Gastrocnemius medialis (tissue), 4 donors: ENCODE data around the gene SLC6A6.

Experiments
- POLR2A ChIP-seq, 2 donors: fragments of 450-650 bp; IDR thresholded peaks; one replicate each; pipeline ENCODE4 v1.6.1; 2017; ENCODE audit warnings: antibody characterized with exemption in 2 of 2, mild to moderate bottlenecking in 2 of 2, moderate library complexity in 2 of 2
- TF ChIP-seq, protein P1 (sequence below), 5 experiments: fragments of 450-650 bp in 3 of 5; fragments of 200-600 bp in 2 of 5; sonication (generic) in 2 of 5; IDR thresholded peaks in 4 of 5; conservative IDR thresholded peaks in 1 of 5; 1 replicate in 4 of 5; 2 replicates in 1 of 5; pipeline ENCODE4 v1.5.1; 2016 to 2019; ENCODE audit warnings: antibody characterized with exemption in 5 of 5, mild to moderate bottlenecking in 3 of 5, moderate library complexity in 3 of 5

DNA sequence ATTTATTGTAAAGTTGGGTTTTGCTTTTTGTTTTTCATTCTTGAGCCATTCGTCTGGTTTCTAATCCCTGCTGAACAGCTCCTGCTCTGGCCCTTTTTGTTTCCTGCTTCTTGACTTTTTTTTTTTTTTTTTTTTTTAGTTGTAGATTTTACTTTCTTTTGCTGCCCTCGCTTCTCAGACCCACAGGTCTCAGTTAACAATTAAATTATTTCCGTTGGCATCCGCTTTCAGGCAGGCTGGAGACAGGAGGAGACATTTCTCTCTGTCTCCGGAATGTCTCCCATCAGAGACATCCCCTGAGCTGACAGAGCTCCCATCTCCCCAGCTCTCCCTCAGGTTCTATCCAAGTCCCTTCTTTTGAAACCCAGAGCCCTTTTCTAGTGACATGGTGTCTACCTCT is 68.6 kb downstream of the SLC6A6 start:
- TF ChIP-seq, protein P1, sequence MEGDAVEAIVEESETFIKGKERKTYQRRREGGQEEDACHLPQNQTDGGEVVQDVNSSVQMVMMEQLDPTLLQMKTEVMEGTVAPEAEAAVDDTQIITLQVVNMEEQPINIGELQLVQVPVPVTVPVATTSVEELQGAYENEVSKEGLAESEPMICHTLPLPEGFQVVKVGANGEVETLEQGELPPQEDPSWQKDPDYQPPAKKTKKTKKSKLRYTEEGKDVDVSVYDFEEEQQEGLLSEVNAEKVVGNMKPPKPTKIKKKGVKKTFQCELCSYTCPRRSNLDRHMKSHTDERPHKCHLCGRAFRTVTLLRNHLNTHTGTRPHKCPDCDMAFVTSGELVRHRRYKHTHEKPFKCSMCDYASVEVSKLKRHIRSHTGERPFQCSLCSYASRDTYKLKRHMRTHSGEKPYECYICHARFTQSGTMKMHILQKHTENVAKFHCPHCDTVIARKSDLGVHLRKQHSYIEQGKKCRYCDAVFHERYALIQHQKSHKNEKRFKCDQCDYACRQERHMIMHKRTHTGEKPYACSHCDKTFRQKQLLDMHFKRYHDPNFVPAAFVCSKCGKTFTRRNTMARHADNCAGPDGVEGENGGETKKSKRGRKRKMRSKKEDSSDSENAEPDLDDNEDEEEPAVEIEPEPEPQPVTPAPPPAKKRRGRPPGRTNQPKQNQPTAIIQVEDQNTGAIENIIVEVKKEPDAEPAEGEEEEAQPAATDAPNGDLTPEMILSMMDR (IDR thresholded peaks at IDR 0.05 in 4 of 5, conservative IDR thresholded peaks at IDR 0.05 in 1 of 5): no peak
- TF ChIP-seq POLR2A (IDR thresholded peaks at IDR 0.05): no peak
